Measurements from ENCODE around the gene CPNE4.

GRCh38 chr3:132001999-132002398, 32.8 kb downstream of the CPNE4 start:
- no peak for TF ChIP-seq CTCF (IDR thresholded peaks at IDR 0.05)
- no peak for TF ChIP-seq POLR2A (IDR thresholded peaks at IDR 0.05)
